AG08396 (cell line): Measurements from ENCODE around the gene SLC38A8.

Source experiments
- DNase-seq: peaks from one replicate; pipeline ENCODE4 v3.0.0; 2012; ENCODE audit warnings: low spot score, mixed read lengths

The SLC38A8 gene

DNA sequence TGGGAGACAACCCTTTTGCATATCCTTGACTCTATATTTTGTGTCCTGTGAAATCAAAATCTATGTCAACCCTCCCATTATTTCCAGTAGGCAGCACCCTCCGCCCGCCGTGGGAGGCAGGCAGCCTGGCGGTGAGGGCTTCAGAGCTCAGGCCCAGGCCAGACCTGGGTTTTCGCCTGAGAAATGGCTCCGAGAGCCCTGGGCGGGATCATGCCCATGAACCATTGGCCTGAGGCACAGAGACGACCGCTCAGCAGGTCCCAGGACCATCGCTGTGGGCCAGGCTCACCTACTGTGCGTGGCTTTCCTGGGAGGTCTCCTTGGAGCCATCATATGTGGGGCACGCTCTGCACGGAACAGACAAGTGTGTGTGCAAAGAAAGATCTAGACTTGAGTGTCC, 6.3 kb upstream of the SLC38A8 start:
- DNase-seq, result no peak

- DNase-seq, result no peak
Observed at GRCh38 chr16:84048270-84048669, 5.7 kb upstream of the SLC38A8 start.

- no peak for DNase-seq
Observed at GRCh38 chr16:84047626-84048025, 5.0 kb upstream of the SLC38A8 start.

DNA sequence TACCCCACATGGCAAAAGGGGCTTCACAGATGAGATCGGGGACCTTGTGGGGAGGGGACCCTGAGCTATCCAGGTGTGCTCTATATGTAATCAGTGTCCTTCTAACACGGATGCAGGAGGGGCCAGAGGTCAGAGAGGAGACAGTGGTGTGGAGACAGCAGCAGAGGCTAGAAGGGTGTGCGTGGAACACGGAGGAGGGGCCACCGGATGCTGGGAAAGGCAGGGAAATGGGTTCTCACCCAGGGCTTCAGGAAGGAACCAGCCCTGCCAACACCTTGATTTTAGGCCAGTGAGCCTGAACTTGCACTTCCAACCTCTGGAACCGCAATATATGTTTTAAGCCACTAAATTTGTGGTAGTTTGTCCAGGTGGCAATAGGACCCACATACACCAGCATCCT, 4.6 kb upstream of the SLC38A8 start:
- DNase-seq, result no peak

GRCh38 chr16:84045818-84046470, 3.3 kb upstream of the SLC38A8 start:
- no peak for DNase-seq

DNA sequence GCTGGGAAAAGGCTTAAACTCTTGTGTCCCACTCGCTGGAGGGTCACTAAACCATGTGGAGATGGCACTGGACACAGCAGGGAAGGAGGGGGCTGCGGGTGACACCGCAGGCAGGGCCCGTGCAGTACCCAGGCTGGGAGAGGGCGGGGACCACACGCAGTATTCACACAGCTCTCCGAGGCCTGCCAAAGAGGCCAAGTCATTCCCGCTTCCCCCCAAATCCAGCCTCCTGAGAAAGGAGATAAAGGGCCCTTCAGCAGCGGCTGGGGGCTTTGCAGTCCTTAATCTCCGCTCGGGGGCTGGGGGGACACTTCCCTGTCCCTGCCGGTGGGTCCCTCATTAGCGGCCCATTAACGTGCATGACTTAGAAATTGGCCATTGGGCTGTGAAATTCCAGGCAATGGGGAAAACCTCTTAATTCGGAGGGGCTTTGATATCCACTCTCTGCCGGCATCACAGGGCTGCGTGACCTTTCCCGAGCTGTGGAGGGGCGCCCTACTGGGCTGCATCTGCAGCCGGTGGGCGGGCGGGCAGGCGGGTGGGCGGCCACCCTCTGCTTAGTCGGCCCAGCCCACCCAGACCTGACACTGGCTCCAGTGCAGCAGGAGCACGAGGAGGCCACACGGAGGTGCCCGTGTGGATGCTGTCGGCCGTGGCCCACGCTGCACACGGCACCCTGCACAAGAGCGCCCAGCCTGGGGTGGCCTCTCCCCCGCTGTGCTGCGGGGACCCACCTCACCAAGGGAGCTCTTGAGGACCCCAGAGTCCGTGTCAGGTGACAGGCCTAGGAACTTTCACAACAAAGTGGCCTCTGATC, 2.6 kb upstream of the SLC38A8 start:
- DNase-seq, result no peak

- DNase-seq, result peak; percentile 49
Observed at GRCh38 chr16:84044118-84044488, 1.5 kb upstream of the SLC38A8 start.

GRCh38 chr16:84043486-84044117, 1.0 kb upstream of the SLC38A8 start:
- DNase-seq, result no peak

DNA sequence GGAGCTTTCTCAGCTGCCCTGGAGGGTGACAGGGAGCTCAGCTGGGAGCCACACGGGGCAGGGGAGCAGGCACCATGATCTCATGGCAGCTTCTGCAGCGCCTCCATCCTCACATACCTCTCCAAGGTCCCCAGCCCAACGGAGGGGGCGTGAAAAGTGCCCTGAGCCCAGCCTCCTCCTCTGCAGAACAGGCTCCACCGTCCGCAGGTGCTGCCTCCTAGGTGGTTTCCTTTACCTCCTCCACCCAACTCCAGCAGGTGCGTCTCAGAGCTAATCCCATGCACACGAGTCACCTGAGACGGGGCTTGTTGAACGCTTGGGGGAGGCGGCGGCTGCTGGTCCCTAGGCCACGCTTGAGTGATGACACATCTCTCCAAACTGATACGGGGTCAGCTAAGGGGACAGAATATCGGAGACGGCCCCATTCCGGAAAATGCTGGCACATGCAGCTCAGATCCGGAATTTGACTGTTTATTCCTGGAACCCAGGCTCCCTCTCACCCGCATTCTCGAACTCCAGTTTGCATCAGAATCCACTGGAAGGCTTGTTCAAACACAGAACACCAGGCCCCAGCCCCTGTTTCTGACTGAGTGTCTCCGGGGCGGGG, 387 bp upstream of the SLC38A8 start:
- no peak for DNase-seq

DNA sequence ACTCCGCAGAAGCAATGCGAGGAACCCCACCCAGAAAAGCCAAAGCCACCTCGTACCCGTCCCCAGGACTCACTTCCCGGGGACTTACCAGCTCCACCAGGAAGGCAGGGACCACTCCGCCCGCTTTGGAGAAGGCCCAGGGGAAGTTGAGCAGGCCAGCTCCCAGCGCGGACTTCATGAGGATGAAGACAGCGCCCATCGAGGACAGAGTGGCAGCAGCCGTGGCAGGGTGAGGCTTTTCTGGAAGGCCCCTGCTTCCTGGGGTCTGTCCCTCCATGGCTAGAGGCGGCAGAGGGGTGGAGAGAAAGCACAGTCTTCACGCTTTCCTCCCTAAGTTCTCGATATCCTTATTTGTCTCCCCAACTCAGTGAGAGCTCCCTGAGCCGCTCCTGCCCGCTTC, 714 bp downstream of the SLC38A8 start:
- DNase-seq, result no peak

DNA sequence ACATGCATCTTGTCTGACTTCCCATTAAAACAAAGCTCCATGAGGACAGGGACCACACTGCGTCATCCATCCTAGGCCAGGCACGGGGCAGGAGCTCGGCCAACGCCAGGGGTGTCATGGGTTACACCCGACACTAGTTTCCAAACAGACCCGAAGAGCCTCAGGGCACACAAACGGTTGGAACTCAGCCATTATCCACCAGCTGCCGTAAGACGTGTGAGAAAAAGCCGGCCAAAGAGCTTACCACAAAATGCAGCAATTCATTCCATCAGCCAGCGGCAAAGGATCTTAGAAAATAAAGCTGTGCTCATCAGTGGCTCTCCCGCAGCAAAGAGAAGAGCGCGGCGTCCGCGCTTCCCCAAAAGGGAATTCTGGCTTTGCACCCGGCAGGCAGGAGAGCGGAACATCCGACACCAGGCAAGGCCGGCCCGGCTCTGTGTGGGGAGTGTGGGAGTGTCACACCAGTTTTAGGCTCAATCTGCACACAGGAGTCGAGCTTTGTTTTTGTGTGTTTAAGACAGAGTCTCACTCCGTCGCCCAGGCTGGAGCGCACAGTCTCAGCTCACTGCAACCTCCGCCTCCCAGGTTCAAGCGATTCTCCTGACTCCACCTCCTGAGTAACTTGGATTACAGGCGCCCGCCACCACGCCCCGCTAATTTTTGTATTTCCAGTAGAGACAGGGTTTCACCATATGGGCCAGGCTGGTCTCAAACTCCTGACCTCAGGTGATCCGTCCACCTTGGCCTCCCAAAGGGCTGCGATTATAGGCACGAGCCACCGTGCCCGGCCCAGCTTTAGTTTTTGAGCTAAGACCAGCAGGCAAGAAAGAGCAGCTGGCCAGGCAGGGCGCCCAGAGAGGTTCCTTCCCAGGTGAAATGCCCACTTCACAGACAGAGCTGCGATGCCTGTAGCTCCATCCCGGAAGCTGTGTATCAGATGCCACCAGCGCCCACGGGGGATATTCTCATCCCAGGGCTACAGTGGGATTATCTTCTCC, 1.5 kb downstream of the SLC38A8 start:
- peak; percentile 51 for DNase-seq

GRCh38 chr16:84040226-84040822, 2.3 kb downstream of the SLC38A8 start:
- DNase-seq, result no peak

- no peak for DNase-seq
Observed at GRCh38 chr16:84039696-84040095, 2.9 kb downstream of the SLC38A8 start.

DNA sequence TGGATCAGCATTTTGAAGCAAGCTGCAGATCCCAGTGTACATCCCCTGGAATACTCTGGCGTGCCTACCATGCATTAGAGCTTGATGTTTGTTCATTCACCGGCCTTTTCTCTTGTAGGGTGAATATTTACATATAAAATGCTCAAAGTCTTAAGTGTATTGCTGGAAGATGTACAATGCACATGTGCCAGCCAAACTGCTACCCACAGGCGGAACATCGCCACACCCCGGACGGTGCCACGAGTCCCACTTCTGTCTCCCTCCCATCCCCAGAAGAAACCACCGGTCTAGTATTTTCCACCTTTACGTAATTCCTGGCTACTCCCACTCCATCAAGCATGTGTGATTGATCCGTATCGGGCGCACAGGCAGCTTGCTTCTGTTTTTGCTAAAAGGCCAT, 4.1 kb downstream of the SLC38A8 start:
- DNase-seq, result no peak

GRCh38 chr16:84036982-84037425, 5.6 kb downstream of the SLC38A8 start:
- no peak for DNase-seq

DNA sequence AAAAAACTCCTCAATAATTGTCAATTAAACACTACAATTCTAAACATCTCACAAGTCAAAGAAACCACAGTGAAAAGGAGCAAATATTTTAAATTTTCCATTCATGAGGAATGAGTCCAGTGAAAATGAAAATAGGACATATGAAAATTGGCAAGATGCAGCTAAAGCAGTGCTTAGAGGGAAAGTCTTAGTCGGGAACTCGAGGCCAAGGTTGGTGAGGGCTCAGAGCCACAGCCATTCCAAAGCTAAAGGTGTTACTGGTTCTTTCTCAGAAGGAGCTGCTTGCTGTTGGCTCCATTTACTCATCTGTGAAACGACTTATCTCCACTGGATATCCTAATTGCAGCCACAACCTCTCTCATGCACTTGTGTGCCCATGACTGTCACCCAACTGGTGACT, 6.5 kb downstream of the SLC38A8 start:
- DNase-seq, result no peak

DNA sequence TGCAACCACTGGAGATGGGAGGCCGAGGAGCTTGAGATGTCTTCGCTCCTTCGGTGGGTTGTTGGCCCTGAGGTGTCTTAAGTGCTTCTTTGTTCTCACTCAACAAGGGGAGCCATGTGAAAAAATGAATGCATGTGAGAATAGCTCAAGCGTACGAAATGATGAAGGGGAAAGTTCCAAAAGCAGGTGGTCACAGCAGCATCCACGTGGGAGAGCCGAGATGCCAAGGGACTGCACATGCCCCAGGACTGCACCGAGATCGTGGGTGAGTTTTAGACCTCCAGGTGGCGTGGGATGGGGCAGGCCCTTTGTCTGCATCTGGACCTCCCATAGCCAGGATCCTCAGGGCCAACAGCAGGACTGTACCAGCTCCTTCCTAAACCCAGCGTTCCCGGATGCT, 8.1 kb downstream of the SLC38A8 start:
- no peak for DNase-seq

DNA sequence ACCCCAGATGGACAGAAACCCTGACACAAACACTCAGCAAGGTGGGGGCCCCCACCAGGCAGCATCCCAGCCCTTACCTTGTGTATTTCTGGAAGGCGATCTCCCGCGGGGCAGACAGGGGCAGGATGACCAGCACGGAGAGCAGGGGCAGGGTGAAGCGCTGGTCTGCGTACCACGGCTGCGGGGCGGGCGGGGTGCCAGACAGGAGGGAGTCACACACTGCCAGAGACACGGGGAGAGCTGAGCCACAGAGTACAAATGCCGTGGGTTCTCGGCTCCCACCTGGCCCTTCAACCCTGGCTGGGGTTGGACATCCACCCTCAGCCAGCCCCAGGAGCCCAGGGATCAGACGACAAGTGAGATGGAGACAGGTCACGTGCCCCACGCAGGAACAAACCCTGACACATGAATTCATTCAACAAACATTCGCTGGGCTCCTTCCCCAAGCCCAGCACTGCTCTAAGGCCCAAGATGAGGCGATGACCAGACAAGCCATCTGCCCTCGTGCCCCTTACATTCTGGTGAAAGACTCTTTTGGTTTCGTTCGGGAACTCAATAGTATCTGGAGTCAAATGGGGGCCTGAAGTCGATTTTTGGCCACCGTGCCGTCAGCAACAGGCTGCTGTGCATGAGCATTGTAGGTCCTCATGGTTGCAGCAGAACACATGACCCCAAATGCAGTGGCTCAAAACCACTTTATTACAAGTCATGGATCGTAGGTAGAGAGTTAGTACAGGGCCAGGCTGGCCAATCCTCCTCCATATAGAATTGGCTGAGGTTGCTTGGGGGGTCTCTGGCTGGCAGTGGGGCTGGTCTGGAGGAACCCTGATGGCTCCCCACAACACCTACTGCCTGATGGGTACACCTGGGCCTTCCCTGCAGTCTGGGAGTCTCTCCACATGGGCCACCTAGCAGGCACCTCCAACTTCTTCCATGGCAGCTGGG, 9.1 kb downstream of the SLC38A8 start:
- DNase-seq, result no peak

DNA sequence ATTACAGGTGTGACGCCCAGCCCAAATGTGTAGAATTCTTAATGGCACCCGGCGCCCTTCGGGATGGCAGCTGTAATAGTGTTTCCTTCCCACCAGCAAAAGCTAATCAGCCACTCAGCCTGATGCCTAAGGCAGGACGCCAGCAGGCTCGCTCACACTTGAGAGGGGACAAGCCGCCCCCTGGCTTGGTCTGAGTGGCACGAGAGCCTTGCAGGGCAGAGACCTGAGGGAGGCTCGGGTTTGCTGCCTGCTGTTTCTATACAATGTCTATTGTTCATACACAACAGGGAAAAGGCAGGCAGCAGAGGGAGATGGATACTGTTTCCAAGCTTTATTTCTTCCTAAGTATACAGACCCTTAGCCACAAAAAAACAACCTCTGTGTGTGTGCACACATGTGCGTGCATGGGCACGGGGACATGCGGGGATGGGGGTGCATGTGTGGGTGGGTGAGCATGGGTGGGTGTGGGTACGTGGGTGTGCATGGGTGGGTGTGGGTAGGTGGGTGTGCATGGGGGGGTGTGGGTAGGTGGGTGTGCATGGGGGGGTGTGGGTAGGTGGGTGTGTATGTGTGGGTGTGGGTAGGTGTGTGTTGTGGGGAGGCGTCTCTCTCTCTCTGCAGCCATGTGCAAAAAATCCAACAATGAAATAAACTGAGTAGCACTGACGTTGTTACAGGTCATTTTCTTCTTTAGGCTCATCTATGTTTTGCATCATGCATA, 10.0 kb downstream of the SLC38A8 start:
- DNase-seq, result no peak
